Stimulated activated CD8-positive, alpha-beta memory T cell treated with anti-CD3 and anti-CD28 coated beads, Interleukin-12 subunit alpha, Interleukin-12 subunit beta, amount 100 ng/mL, for 1 hour (primary cell): ENCODE measurements around the gene WDR46.
"Not testable (repeated sequence)": the region's sequence is repeated elsewhere in the genome, so short reads cannot be mapped to it uniquely, and the experiment has no call there.

Experiments used
- DNase-seq: peaks from one replicate; pipeline ENCODE4 v3.0.0-alpha.2; 2020; ENCODE audit warnings: low read depth

Gene WDR46

DNA sequence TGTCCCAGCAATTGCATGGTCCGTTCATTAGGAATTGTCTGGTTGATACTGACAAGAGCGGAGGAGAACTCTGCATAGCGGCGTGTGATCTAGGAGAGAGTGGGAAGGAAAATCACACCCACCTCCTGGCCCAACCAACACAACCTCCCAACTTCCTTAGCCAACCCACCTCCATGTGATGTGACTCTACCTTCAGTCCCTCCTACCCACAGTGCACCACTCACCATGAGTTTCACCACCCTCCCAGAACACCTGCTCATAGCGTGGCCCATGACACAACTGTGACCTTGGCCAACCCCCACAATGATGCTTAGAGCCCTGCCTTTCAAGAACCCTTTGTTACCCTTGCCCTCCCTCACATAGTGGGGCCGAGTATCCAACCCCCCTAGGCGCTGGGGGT, 25.0 kb downstream of the WDR46 start:
- DNase-seq, result no peak

DNA sequence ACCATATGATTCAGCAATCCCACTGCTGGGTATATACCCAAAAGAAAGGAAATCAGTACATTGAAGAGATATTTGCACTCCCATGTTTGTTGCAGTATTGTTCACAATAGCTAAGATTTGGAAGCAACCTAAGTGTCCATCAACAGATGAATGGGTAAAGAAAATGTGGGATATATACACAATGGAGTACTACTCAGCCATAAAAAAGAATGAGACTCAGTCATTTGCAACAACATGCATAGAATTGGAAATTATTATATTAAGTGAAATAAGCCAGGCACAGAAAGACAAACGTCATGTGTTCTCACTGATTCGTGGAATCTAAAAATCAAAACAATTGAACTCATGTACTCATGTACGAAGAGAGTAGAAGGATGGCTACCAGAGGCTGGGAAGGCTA, 26.5 kb downstream of the WDR46 start:
- DNase-seq, result not testable (repeated sequence)

DNA sequence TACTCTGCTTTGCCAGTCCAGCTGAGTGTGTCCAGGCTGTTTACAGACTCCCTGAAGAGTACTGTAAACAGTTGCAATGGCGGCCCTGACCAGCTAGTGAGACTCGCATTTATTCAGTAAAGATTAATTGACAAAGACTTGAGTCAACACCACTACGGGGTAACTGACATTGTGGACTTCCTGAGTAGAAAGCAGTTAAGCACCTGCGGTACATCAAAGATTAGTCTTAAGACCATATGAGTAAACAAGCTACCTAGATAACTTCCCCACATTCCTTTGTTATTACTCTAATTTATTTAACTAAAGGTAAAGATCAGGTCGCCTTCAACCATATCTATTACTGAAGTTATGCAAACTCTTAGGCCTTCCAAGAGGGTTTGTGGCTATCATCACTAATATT, 30.0 kb downstream of the WDR46 start:
- no peak for DNase-seq

DNA sequence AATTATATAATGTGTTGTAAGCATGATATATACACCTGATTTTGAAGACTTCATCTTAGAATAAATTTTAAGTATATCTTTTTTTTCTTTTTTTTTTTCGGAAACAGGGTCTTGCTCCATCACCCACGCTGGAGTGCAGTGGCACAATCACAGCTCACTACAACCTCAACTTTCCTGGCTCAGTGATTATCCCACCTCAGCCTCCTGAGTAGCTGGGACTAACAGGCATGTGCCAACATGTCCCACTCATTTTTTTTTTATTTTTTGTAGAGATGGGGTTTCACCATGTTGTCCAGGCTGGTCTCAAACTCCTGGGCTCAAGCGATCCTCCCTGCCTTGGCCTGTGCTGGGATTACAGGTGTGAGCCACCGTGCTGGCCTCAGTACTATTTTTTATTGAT, 34.4 kb downstream of the WDR46 start:
- no peak for DNase-seq

DNA sequence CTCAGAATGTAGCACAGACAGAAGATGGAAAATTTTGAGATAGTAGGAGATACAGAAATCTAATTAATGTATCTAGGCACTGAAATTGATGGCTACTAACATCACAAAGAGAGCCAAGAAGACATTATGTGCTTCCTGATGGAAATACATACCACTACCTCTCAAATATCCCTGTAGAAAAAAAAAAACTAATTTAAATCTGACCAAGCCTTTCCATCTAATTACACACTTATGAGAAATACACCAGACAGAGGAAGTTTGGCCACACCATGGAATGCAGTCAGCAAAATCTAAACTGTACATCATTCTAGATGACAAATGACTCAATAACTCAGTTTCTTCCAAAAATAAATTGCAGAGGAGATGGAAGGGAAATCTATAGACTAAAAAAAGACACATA, 36.3 kb downstream of the WDR46 start:
- no peak for DNase-seq

DNA sequence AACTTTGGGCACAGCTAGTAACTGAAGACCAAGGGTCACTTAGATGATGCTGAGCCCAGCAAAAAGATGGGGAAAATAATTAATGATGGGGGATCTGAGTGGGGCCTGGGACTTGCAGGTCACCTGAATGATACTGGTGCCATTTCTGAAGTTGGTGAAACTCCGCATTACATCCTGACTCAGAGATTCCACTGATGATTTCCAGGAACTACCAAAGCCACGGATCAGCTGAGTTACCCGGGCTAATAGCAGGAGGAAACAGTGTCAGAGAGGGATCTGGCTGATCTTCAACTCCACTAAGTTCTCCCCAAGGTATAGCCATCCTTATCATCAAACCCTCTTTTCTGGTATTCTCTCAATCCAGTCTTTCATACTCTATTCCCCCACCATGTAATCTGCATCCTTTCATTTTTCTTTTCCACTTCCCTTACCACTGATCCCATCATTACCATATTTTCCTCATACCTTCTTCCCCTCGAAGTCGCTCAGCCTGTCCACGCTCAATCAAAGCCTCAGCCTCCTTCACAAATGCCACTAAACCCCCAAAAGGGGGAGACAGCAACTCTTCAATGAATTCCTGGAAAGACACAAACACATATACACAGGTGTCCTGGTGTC, 37.5 kb downstream of the WDR46 start:
- DNase-seq, result no peak

DNA sequence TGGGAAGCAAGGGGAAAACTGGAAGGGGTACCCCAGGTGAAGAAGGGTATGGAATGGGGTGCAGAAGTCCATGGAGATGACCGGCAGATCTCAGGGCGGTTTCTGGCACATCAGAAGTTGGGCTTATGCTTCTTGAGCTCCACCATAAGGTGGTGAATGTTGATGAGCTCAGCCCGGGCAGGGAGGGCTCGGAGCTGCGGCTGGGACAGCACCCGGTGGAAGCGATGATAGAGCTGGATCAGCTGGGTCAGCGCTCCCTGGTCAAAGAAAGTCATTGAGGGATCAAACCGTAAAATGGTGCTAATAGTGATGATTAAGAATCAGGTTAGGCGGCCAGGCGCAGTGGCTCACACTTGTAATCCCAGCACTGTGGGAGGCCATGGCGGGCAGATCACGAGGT, 38.3 kb downstream of the WDR46 start:
- no peak for DNase-seq

DNA sequence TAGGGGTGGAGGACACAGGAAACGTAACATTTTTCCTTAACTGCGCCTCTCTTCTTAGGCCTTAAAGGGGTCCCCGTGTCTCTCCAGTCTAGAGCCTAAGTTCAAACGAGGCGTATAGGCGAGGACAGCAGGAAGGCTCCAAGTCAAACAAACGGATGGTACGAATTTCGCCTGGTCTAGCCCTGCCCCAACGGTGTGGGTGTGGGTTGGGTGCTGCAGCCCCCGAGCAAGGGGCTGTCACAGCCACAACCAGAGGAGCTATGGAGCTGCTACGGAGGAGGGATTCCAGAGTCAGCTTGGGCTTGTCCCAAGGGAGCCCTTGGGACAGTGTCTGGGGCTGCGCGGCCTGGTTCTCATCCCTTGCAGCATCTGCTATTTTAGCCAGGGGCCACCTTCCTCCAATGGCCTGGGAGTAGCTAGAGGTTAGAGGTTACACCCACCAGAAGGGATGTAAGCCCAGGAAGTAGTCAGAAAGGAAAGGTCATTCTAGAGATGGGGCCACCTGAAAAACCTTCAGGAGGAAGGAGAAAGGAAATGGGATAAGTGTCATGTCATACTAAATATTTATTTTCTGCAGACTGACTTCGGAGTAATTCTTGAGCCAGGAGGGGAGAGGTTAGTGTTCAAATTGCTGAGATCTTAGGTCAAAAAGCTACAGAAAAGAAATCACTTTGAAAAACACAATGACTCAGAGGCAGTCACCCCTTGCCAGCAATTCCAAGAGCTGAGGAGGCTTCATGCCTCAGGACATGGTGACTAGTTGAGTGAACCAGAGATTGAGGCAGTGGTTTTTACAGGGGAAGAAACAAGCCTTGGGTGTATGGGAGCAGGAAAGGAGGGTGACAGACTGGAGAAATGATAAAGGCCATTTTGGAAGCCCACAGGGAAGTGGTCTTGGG, 39.1 kb downstream of the WDR46 start:
- no peak for DNase-seq

DNA sequence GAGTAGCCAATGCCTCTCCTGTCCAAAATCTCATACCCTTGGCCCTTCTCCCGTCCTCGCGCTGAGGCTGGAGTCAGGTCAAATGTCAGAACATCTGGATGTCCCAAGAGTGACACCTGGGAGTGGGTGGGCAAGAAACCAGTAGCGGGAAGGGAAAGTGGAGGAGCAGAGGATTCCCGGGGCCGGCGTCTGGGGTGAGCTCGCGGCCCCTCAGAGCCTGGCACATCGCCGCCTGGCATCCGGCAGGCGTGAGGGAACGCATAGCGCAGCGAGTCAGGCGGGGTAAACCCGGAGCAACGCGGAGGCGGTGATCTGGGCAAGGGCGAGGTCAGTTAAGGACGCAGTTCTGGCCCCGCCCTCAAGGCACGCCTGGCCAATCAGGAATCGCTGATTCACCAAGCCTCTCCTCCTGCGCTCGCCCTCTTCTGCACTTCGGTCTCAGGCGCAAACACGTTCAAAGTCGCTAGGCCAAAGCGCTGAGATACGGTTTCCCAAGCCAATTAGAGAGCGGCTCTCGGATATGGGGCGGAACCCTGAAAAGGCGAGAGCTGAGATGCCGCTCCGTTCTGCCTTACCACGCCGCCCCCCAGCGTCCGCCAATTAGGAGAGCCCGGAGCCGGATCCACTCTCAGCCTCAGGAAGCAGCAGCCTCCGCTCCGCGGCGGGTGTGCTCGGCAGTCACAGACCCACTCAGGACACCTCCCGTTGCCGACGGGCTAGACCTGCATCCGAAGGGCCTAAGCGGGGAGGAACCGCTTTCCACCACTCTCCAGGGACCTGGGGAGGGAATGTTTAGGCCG, 39.9 kb downstream of the WDR46 start:
- peak; percentile 88 for DNase-seq

DNA sequence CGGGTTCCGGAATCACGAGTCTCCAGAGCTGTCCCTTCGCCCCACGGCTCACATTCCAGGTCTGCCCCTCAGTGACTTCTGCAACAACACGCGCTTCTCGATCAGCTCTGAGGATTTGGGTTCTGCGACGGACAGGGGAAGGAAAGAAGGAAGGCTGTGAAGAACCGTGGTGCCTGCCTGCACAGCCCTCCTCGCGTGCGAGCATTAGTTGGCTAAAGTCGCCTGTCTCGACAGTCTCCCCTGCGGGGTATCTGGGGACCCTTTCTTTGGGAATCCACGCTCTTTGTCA, 40.5 kb downstream of the WDR46 start:
- peak; percentile 6 for DNase-seq

DNA sequence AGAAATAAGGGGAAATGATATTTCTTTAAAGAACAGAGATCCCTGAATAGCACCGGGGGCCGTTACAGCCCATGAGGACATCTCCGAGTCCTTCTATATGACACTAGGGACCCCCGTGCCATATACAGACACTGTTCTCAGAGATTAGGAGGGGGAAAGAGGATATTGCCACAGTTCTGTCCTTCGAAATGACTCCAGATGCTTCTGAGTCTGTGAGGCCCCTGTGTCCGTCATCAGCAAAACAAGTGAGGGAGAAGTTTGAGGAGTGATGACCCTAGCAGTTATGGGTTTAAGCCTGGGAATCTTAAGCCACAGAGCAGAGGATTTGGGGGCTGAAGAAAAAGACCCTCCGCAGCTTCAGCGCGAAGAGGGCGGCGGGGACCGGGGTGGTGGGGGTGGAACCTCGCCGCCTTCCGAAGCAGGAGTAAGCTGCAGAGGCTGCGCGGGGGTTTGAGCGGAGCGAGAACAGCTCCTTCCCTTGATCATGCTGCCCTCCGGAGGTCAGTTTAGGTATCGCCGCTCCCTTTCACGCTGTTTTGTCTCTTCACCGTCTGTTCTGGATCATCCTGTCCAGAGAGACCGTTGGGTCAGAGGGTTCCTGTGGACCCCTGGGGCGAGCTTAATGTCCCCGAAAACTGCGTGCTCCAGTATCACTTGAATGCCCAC, 40.9 kb downstream of the WDR46 start:
- peak; percentile 88 for DNase-seq

DNA sequence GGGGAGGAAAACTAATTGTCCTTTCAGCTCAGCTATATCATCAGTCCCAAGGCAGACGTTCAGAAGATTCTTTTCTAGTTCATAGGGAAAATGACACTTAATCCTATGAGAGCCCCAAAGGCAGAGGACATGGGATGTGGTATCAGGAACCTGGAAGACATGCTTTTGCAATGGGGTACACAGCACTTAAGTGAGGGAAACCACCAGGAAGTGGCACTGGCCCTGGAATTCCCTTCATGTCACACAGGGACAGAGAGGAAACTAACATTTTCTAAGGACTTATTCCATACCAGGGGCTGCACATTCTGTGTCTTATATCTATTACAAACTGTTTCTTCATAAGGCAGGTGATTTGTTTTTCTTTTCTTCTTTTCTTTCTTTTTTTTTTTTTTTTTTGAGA, 45.6 kb downstream of the WDR46 start:
- no peak for DNase-seq

DNA sequence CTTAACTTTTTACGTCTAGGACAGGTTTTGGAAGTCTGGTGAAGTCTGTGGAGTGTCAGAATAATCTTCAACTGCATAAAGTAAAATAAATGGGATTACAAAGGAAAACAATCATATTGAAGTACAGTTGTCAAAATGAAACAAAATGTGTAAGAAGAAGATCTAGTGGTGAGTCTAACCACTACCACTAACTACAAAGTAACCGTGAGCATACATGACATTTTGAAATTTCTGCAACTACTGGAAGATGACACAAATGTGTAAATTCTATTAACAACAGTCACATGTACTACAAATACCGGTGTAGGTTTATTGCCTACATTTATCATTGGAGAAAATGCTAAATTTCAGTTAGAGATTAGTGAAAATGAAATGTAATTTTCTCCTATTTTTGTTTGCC, 47.1 kb downstream of the WDR46 start:
- DNase-seq, result no peak

DNA sequence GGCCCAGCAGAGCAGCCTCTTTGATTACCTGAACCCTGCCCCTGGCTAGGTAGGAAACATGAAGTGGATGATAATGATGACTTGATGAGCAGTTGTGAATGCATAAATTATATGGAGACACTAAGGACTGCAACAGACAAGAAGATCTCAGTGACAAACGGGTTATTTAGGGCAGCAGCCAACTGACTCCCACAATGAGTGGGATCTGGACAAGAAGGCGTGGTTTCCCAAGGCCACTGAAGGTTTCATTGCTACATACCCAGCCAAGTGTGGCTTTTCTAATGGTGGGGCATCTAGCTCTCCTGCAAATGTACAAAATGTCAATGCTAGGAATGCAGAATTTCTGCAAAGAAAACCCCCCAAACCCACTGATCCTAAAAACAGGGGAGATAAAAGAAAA, 51.3 kb downstream of the WDR46 start:
- no peak for DNase-seq

DNA sequence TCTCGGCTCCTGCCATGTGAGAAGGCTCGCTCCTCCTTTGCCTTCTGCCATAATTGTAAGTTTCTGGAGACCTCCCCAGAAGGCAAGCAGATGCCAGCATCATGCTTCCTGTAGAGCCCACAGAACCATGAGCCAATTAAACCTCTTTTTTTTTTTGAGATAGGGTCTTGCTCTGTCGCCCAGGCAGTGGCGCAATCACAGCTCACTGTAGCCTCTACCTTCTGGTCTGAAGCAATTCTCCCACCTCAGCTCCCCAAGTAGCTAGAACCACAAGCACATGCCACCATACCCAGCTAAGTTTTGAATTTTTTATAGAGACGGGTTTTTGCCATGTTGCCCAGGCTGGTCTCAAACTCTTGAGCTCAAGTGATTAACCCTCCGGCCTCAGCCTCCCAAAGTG, 52.2 kb downstream of the WDR46 start:
- no peak for DNase-seq

DNA sequence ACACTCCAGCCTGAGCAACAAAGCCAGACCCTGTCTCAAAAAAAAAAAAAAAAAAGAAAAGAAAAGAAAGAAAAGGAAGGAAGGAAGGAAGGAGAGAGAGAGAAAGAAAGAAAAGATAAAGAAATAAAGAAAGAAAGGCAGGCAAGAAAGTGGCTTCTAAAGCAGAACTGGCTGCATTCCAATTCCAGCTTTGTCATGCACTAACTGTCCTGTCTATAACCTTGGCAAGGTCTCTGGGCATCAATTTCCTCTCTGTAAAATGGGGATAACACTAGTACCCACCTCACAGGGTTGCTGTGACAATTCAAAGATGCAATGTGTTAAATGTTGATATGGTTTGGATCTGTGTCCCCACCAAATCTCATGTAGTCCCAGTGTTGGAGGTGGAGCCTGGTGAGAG, 52.7 kb downstream of the WDR46 start:
- no peak for DNase-seq

DNA sequence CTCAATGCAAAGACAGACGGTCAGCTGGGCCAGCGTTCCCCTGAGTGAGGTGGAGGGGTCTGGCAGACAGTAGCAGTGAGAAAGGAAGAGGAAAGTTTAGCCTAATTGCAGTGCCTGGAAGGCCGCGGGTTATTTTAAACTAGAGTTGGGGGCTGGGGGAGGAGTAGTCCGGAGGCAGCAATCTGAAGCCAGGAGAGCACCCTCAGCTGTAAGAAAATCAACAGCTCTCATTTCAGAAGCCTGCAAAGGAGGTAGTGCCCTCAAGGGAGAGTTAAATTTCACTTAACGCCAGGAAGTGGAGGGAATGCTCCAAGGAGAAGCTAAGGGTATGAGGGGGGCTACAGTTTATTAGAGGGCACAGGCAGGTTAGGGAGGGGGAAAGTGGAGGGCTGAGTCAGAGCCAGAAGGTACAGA, 53.8 kb downstream of the WDR46 start:
- no peak for DNase-seq
